ENCODE data around the gene GSC. TPM values are rescaled to one million over a fixed set of nuclear protein-coding genes. Genes with fewer than 3 reads are reported as not detected.
"Not testable (repeated sequence)": the region's sequence is repeated elsewhere in the genome, so short reads cannot be mapped to it uniquely, and the experiment has no call there.

GSC gene
- total RNA-seq, result 2.6 TPM

- peaks cover 7 to 9% (median 9%) of the 10 kb centered on the region in 3 donors for H3K4me1 ChIP-seq (ENCODE audit: control insufficient read depth in 3 of 3, insufficient read depth in 3 of 3, low read length in 3 of 3)
- H3K9me3 ChIP-seq (ENCODE audit: control insufficient read depth in 3 of 3, low read length in 3 of 3), result no peaks in the 10 kb centered on the region
- H3K4me3 ChIP-seq (ENCODE audit: low read length in 3 of 3), result peak within 1 kb of the TSS; percentile 64 to 72 (median 72)
- H3K27me3 ChIP-seq (ENCODE audit: control insufficient read depth in 3 of 3, insufficient read depth in 3 of 3, low read length in 3 of 3), result peaks cover 66 to 83% (median 71%) of the 10 kb centered on the region in 3 donors
- H3K36me3 ChIP-seq (ENCODE audit: control insufficient read depth in 3 of 3, insufficient read depth in 3 of 3, low read length in 3 of 3), result no peaks in the 10 kb centered on the region
- peak within 1 kb of the TSS; percentile 30 for H3K27ac ChIP-seq (ENCODE audit: low read depth, low read length)
- H3K9ac ChIP-seq (ENCODE audit: low read depth in 1 of 3, low read length in 3 of 3), result peak within 1 kb of the TSS; percentile 38 to 73 (median 61)
Measured at GRCh38 chr14:94769391-94770250, at the start of gene GSC. GSC (minus strand) TSS chr14:94770113; CDS start chr14:94770015, 98 bp downstream.

- Histone ChIP-seq H3K27me3 (ENCODE audit: control insufficient read depth in 3 of 3, insufficient read depth in 3 of 3, low read length in 3 of 3) (peaks cover 0 to 4% (median 3%) of the 10 kb centered on the region in 3 donors), H3K9me3 (ENCODE audit: control insufficient read depth in 3 of 3, low read length in 3 of 3) (peaks cover 0 to 7% (median 3%) of the 10 kb centered on the region in 3 donors), H3K27ac (ENCODE audit: low read depth, low read length) (no peak overlapping the region), H3K4me1 (ENCODE audit: control insufficient read depth in 3 of 3, insufficient read depth in 3 of 3, low read length in 3 of 3) (no peaks in the 10 kb centered on the region), H3K36me3 (ENCODE audit: control insufficient read depth in 3 of 3, insufficient read depth in 3 of 3, low read length in 3 of 3) (no peaks in the 10 kb centered on the region), H3K9ac (ENCODE audit: low read depth in 1 of 3, low read length in 3 of 3) (no peak overlapping the region), H3K4me3 (ENCODE audit: low read length in 3 of 3) (no peak overlapping the region)
Measured at GRCh38 chr14:94819531-94819930, 49.6 kb upstream of the GSC start.

GRCh38 chr14:94816113-94816512, 46.2 kb upstream of the GSC start:
- H3K27me3 ChIP-seq (ENCODE audit: control insufficient read depth in 3 of 3, insufficient read depth in 3 of 3, low read length in 3 of 3), result peaks cover 0 to 3% (median 0%) of the 10 kb centered on the region in 3 donors
- H3K9ac ChIP-seq (ENCODE audit: low read depth in 1 of 3, low read length in 3 of 3), result no peak overlapping the region
- H3K27ac ChIP-seq (ENCODE audit: low read depth, low read length), result no peak overlapping the region
- H3K4me1 ChIP-seq (ENCODE audit: control insufficient read depth in 3 of 3, insufficient read depth in 3 of 3, low read length in 3 of 3), result no peaks in the 10 kb centered on the region
- H3K9me3 ChIP-seq (ENCODE audit: control insufficient read depth in 3 of 3, low read length in 3 of 3), result peaks cover 0 to 5% (median 0%) of the 10 kb centered on the region in 3 donors
- H3K36me3 ChIP-seq (ENCODE audit: control insufficient read depth in 3 of 3, insufficient read depth in 3 of 3, low read length in 3 of 3), result no peaks in the 10 kb centered on the region
- H3K4me3 ChIP-seq (ENCODE audit: low read length in 3 of 3), result no peak overlapping the region

GRCh38 chr14:94805680-94806288, 35.9 kb upstream of the GSC start:
- H3K9ac ChIP-seq (ENCODE audit: low read depth in 1 of 3, low read length in 3 of 3), result no peak overlapping the region
- H3K27ac ChIP-seq (ENCODE audit: low read depth, low read length), result no peak overlapping the region
- no peaks in the 10 kb centered on the region for H3K36me3 ChIP-seq (ENCODE audit: control insufficient read depth in 3 of 3, insufficient read depth in 3 of 3, low read length in 3 of 3)
- no peaks in the 10 kb centered on the region for H3K4me1 ChIP-seq (ENCODE audit: control insufficient read depth in 3 of 3, insufficient read depth in 3 of 3, low read length in 3 of 3)
- no peaks in the 10 kb centered on the region for H3K9me3 ChIP-seq (ENCODE audit: control insufficient read depth in 3 of 3, low read length in 3 of 3)
- H3K27me3 ChIP-seq (ENCODE audit: control insufficient read depth in 3 of 3, insufficient read depth in 3 of 3, low read length in 3 of 3), result peaks cover 0 to 5% (median 3%) of the 10 kb centered on the region in 3 donors
- no peak overlapping the region for H3K4me3 ChIP-seq (ENCODE audit: low read length in 3 of 3)

GRCh38 chr14:94801225-94801624, 31.3 kb upstream of the GSC start:
- no peaks in the 10 kb centered on the region for H3K9me3 ChIP-seq (ENCODE audit: control insufficient read depth in 3 of 3, low read length in 3 of 3)
- no peaks in the 10 kb centered on the region for H3K36me3 ChIP-seq (ENCODE audit: control insufficient read depth in 3 of 3, insufficient read depth in 3 of 3, low read length in 3 of 3)
- H3K27ac ChIP-seq (ENCODE audit: low read depth, low read length), result no peak overlapping the region
- H3K4me1 ChIP-seq (ENCODE audit: control insufficient read depth in 3 of 3, insufficient read depth in 3 of 3, low read length in 3 of 3), result no peaks in the 10 kb centered on the region
- no peak overlapping the region for H3K9ac ChIP-seq (ENCODE audit: low read depth in 1 of 3, low read length in 3 of 3)
- H3K27me3 ChIP-seq (ENCODE audit: control insufficient read depth in 3 of 3, insufficient read depth in 3 of 3, low read length in 3 of 3), result peaks cover 0 to 3% (median 3%) of the 10 kb centered on the region in 3 donors
- H3K4me3 ChIP-seq (ENCODE audit: low read length in 3 of 3), result no peak overlapping the region

GRCh38 chr14:94800764-94801163, 30.9 kb upstream of the GSC start:
- not testable (repeated sequence) for H3K27me3 ChIP-seq (ENCODE audit: control insufficient read depth in 3 of 3, insufficient read depth in 3 of 3, low read length in 3 of 3); H3K9me3 ChIP-seq (ENCODE audit: control insufficient read depth in 3 of 3, low read length in 3 of 3); H3K36me3 ChIP-seq (ENCODE audit: control insufficient read depth in 3 of 3, insufficient read depth in 3 of 3, low read length in 3 of 3); H3K4me3 ChIP-seq (ENCODE audit: low read length in 3 of 3); H3K9ac ChIP-seq (ENCODE audit: low read depth in 1 of 3, low read length in 3 of 3); H3K4me1 ChIP-seq (ENCODE audit: control insufficient read depth in 3 of 3, insufficient read depth in 3 of 3, low read length in 3 of 3); H3K27ac ChIP-seq (ENCODE audit: low read depth, low read length)

GRCh38 chr14:94797887-94798286, 28.0 kb upstream of the GSC start:
- H3K9me3 ChIP-seq (ENCODE audit: control insufficient read depth in 3 of 3, low read length in 3 of 3), result no peaks in the 10 kb centered on the region
- no peaks in the 10 kb centered on the region for H3K4me1 ChIP-seq (ENCODE audit: control insufficient read depth in 3 of 3, insufficient read depth in 3 of 3, low read length in 3 of 3)
- H3K4me3 ChIP-seq (ENCODE audit: low read length in 3 of 3), result no peak overlapping the region
- H3K36me3 ChIP-seq (ENCODE audit: control insufficient read depth in 3 of 3, insufficient read depth in 3 of 3, low read length in 3 of 3), result no peaks in the 10 kb centered on the region
- no peak overlapping the region for H3K27ac ChIP-seq (ENCODE audit: low read depth, low read length)
- H3K9ac ChIP-seq (ENCODE audit: low read depth in 1 of 3, low read length in 3 of 3), result no peak overlapping the region
- H3K27me3 ChIP-seq (ENCODE audit: control insufficient read depth in 3 of 3, insufficient read depth in 3 of 3, low read length in 3 of 3), result peaks cover 0 to 6% (median 3%) of the 10 kb centered on the region in 3 donors

GRCh38 chr14:94796278-94796677, 26.4 kb upstream of the GSC start:
- H3K27me3 ChIP-seq (ENCODE audit: control insufficient read depth in 3 of 3, insufficient read depth in 3 of 3, low read length in 3 of 3), result peaks cover 0 to 6% (median 3%) of the 10 kb centered on the region in 3 donors
- no peaks in the 10 kb centered on the region for H3K9me3 ChIP-seq (ENCODE audit: control insufficient read depth in 3 of 3, low read length in 3 of 3)
- H3K36me3 ChIP-seq (ENCODE audit: control insufficient read depth in 3 of 3, insufficient read depth in 3 of 3, low read length in 3 of 3), result no peaks in the 10 kb centered on the region
- no peak overlapping the region for H3K27ac ChIP-seq (ENCODE audit: low read depth, low read length)
- no peak overlapping the region for H3K4me3 ChIP-seq (ENCODE audit: low read length in 3 of 3)
- no peak overlapping the region for H3K9ac ChIP-seq (ENCODE audit: low read depth in 1 of 3, low read length in 3 of 3)
- no peaks in the 10 kb centered on the region for H3K4me1 ChIP-seq (ENCODE audit: control insufficient read depth in 3 of 3, insufficient read depth in 3 of 3, low read length in 3 of 3)

GRCh38 chr14:94795372-94795771, 25.5 kb upstream of the GSC start:
- Histone ChIP-seq H3K9me3 (ENCODE audit: control insufficient read depth in 3 of 3, low read length in 3 of 3) (no peaks in the 10 kb centered on the region), H3K4me3 (ENCODE audit: low read length in 3 of 3) (no peak overlapping the region), H3K4me1 (ENCODE audit: control insufficient read depth in 3 of 3, insufficient read depth in 3 of 3, low read length in 3 of 3) (no peaks in the 10 kb centered on the region), H3K27me3 (ENCODE audit: control insufficient read depth in 3 of 3, insufficient read depth in 3 of 3, low read length in 3 of 3) (peaks cover 0 to 3% (median 2%) of the 10 kb centered on the region in 3 donors), H3K36me3 (ENCODE audit: control insufficient read depth in 3 of 3, insufficient read depth in 3 of 3, low read length in 3 of 3) (no peaks in the 10 kb centered on the region), H3K9ac (ENCODE audit: low read depth in 1 of 3, low read length in 3 of 3) (no peak overlapping the region), H3K27ac (ENCODE audit: low read depth, low read length) (no peak overlapping the region)

GRCh38 chr14:94793901-94794300, 24.0 kb upstream of the GSC start:
- no peak overlapping the region for H3K27ac ChIP-seq (ENCODE audit: low read depth, low read length)
- no peak overlapping the region for H3K9ac ChIP-seq (ENCODE audit: low read depth in 1 of 3, low read length in 3 of 3)
- no peaks in the 10 kb centered on the region for H3K9me3 ChIP-seq (ENCODE audit: control insufficient read depth in 3 of 3, low read length in 3 of 3)
- H3K4me3 ChIP-seq (ENCODE audit: low read length in 3 of 3), result no peak overlapping the region
- peaks cover 0 to 3% (median 0%) of the 10 kb centered on the region in 3 donors for H3K27me3 ChIP-seq (ENCODE audit: control insufficient read depth in 3 of 3, insufficient read depth in 3 of 3, low read length in 3 of 3)
- no peaks in the 10 kb centered on the region for H3K4me1 ChIP-seq (ENCODE audit: control insufficient read depth in 3 of 3, insufficient read depth in 3 of 3, low read length in 3 of 3)
- no peaks in the 10 kb centered on the region for H3K36me3 ChIP-seq (ENCODE audit: control insufficient read depth in 3 of 3, insufficient read depth in 3 of 3, low read length in 3 of 3)

Measured in skeletal muscle tissue (tissue), 4 donors.